ENCODE results near the gene SMYD5.

DNA sequence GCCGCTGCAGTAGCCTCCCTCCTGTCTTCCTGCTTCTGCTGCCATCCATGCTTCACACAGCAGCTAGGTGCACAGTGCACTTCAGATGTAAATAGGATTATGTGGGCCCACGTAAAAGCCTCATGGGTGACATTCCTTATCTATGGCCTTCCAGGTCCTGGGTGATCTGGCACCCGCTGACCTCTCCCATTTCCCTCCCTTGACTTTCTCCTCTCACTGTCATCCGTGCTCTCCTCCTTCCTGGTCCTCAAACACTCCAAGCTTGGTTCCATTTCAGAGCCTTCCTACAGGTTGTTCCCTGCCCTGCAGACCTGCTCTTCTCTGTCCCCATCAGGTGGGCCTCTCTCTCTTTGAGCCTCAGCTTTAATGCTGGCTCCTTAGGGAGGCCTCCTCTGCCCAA lies 4.0 kb upstream of the SMYD5 start:
- no peak for TF ChIP-seq POLR2A (IDR thresholded peaks at IDR 0.05)
- no peak for TF ChIP-seq CTCF (IDR thresholded peaks at IDR 0.05)
- no peak for TF ChIP-seq EP300 (IDR thresholded peaks at IDR 0.05)
